Naive thymus-derived CD4-positive, alpha-beta T cell (primary cell): ENCODE measurements around the gene PRDM16. TPM values are rescaled to one million over a fixed set of nuclear protein-coding genes. Genes with fewer than 3 reads are reported as not detected.
A peak's percentile ranks its signal among the peaks of the same experiment; 100 is the strongest.

Experiments
- ATAC-seq: fragments of 150-1000 bp; cut with Tn5 transposase; 2 replicates; pipeline ENCODE4 v1.10.0; 2021; ENCODE audit warnings: mild to moderate bottlenecking, moderate library complexity
- CTCF ChIA-PET: fragments of 350-600 bp; sonication (Branson Sonifier 250); formaldehyde crosslinking; loops from one replicate; lab custom pipeline; 2021; ENCODE audit warnings: antibody characterized with exemption; lab: Charles Lee
- POLR2A ChIA-PET: fragments of 350-600 bp; sonication (Branson Sonifier 250); formaldehyde crosslinking; loops from one replicate; lab custom pipeline; 2021; ENCODE audit warnings: antibody characterized with exemption, inconsistent platforms; lab: Charles Lee
- DNase-seq, 9 donors: peaks; one replicate each; pipeline versions ENCODE4 v3.0.0 to v3.0.0-alpha.2; 2020 to 2022; ENCODE audit warnings: mixed read lengths in 1 of 9
- H3K27ac ChIP-seq: one replicate; pipeline ENCODE4 v1.7.0; 2013; ENCODE audit warnings: mild to moderate bottlenecking, low read depth, low read length, moderate library complexity
- H3K27me3 ChIP-seq, 2 donors: one replicate each; pipeline ENCODE4 v1.7.0; 2013; ENCODE audit warnings: low read length in 2 of 2, mild to moderate bottlenecking in 2 of 2, moderate library complexity in 2 of 2; ENCODE audit not compliant: control insufficient read depth in 2 of 2, insufficient read depth in 2 of 2
- H3K36me3 ChIP-seq, 3 experiments: 1 replicate in 2 of 3; 2 replicates in 1 of 3; pipeline ENCODE4 v1.7.0; 2013; ENCODE audit warnings: low read length in 3 of 3, mild to moderate bottlenecking in 3 of 3, moderate library complexity in 1 of 3; ENCODE audit not compliant: insufficient read depth in 3 of 3, control insufficient read depth in 2 of 3
- H3K4me1 ChIP-seq, 2 donors: one replicate each; pipeline ENCODE4 v1.7.0; 2013; ENCODE audit warnings: low read length in 2 of 2, mild to moderate bottlenecking in 2 of 2, moderate library complexity in 1 of 2; ENCODE audit not compliant: control insufficient read depth in 2 of 2, insufficient read depth in 2 of 2
- H3K4me3 ChIP-seq: 2 replicates; pipeline ENCODE4 v1.7.0; 2013; ENCODE audit warnings: mild to moderate bottlenecking, low read length
- H3K9me3 ChIP-seq, 3 experiments: 1 replicate in 2 of 3; 2 replicates in 1 of 3; pipeline ENCODE4 v1.7.0; 2013; ENCODE audit warnings: low read length in 3 of 3; ENCODE audit not compliant: control insufficient read depth in 2 of 3
- H3K27ac Mint-ChIP-seq, 9 donors: one replicate each; pipeline ENCODE4 v1.8.0; 2020 to 2022; ENCODE audit warnings: mixed read lengths in 9 of 9, mild to moderate bottlenecking in 8 of 9, moderate library complexity in 5 of 9, inconsistent platforms in 2 of 9
- H3K27me3 Mint-ChIP-seq, 5 donors: one replicate each; pipeline ENCODE4 v1.8.0; 2021 to 2022; ENCODE audit warnings: mixed read lengths in 5 of 5, mild to moderate bottlenecking in 1 of 5
- H3K36me3 Mint-ChIP-seq, 5 donors: one replicate each; pipeline ENCODE4 v1.8.0; 2020 to 2022; ENCODE audit warnings: mixed read lengths in 5 of 5, mild to moderate bottlenecking in 3 of 5, inconsistent platforms in 1 of 5
- H3K4me1 Mint-ChIP-seq, 7 donors: one replicate each; pipeline ENCODE4 v1.8.0; 2020 to 2022; ENCODE audit warnings: mixed read lengths in 7 of 7, mild to moderate bottlenecking in 3 of 7, inconsistent platforms in 1 of 7
- H3K4me3 Mint-ChIP-seq, 10 donors: one replicate each; pipeline ENCODE4 v1.8.0; 2020 to 2022; ENCODE audit warnings: mild to moderate bottlenecking in 10 of 10, mixed read lengths in 10 of 10, moderate library complexity in 6 of 10, inconsistent platforms in 2 of 10
- H3K9me3 Mint-ChIP-seq, 11 donors: one replicate each; pipeline ENCODE4 v1.8.0; 2020 to 2022; ENCODE audit warnings: mixed read lengths in 11 of 11, mild to moderate bottlenecking in 4 of 11, inconsistent platforms in 1 of 11, moderate library complexity in 1 of 11
- intact Hi-C, 2 donors: fragments of 100-400 bp; cut with micrococcal nuclease; formaldehyde crosslinking; loops; one replicate each; pipeline ENCODE4 v1.15.1; 2023
- polyA plus RNA-seq, 2 donors: library from polyadenylated mRNA; unstranded; fragments of 300-500 nt; fragmentation: Illumina TruSeq; gene quantifications; one replicate each; pipeline ENCODE4 v1.2.3, GENCODE V29; 2021
- total RNA-seq, 6 experiments: library from RNA in 5 of 6; stranded (reverse) in 5 of 6; gene quantifications; 1 replicate in 5 of 6; 2 replicates in 1 of 6; pipeline ENCODE4 v1.2.3 and lab custom pipeline; 2021 to 2026

Gene PRDM16
- total and polyA plus RNA-seq, 7 experiments from 2014 or later: 0.05 to 0.61 (median 0.36) TPM; not detected in 2

GRCh38 chr1:3310718-3311400 lies 241.9 kb downstream of the PRDM16 start:
- Mint-ChIP-seq H3K9me3 (peaks cover 0 to 7% (median 0%) of the 10 kb centered on the region in 11 donors), H3K27ac (no peak overlapping the region), H3K4me3 (no peak overlapping the region), H3K36me3 (no peaks in the 10 kb centered on the region), H3K4me1 (peaks cover 0 to 7% (median 5%) of the 10 kb centered on the region in 7 donors), H3K27me3 (peaks cover 4 to 49% (median 22%) of the 10 kb centered on the region in 5 donors)
- POLR2A ChIA-PET: no interaction called here
- H3K9me3 ChIP-seq: peaks cover 0 to 3% (median 0%) of the 10 kb centered on the region in 3 experiments
- H3K27me3 ChIP-seq: no peaks in the 10 kb centered on the region
- CTCF ChIA-PET: no interaction called here
- no peak overlapping the region for H3K4me3 ChIP-seq
- ATAC-seq: no peak
- no peak for DNase-seq
- H3K36me3 ChIP-seq: no peaks in the 10 kb centered on the region
- H3K27ac ChIP-seq: no peak overlapping the region
- intact Hi-C loops: no loop called here
- H3K4me1 ChIP-seq: no peaks in the 10 kb centered on the region

DNA sequence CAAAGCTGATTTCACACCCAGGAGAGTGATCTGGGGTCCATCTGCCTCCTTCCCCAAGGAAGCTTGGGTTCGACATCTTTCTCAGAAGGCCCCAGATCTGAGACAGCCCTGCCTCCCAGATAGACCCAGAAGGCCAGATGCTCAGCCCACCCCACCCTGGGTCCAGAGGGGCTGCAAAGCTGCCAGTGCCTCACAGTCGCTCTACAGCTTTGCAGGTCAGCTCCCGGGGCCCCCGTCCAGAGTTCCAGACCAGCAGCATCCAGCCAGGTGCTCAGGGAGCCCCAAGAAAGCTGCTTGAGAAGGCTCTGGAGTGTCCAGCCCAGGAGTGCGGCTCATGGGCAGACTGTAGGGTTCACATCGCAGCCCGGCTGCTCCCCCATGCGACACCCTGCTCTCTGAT lies 242.7 kb downstream of the PRDM16 start:
- Mint-ChIP-seq H3K27ac (no peak overlapping the region), H3K9me3 (peaks cover 0 to 12% (median 5%) of the 10 kb centered on the region in 11 donors), H3K4me3 (no peak overlapping the region), H3K36me3 (no peaks in the 10 kb centered on the region), H3K27me3 (peaks cover 4 to 46% (median 22%) of the 10 kb centered on the region in 5 donors), H3K4me1 (peaks cover 0 to 11% (median 10%) of the 10 kb centered on the region in 7 donors)
- DNase-seq: no peak
- Histone ChIP-seq H3K4me3 (no peak overlapping the region), H3K36me3 (no peaks in the 10 kb centered on the region), H3K9me3 (peaks cover 0 to 9% (median 5%) of the 10 kb centered on the region in 3 experiments), H3K27me3 (no peaks in the 10 kb centered on the region), H3K4me1 (no peaks in the 10 kb centered on the region), H3K27ac (no peak overlapping the region)
- ATAC-seq: no peak
- ChIA-PET POLR2A (no interaction called here), CTCF (no interaction called here)
- intact Hi-C loops: no loop called here

GRCh38 chr1:3312310-3312897 lies 243.4 kb downstream of the PRDM16 start:
- intact Hi-C loops: no loop called here
- DNase-seq (no peak), ATAC-seq (no peak)
- ChIA-PET CTCF (no interaction called here), POLR2A (no interaction called here)
- Mint-ChIP-seq H3K4me3 (no peak overlapping the region), H3K4me1 (peaks cover 0 to 15% (median 12%) of the 10 kb centered on the region in 7 donors), H3K9me3 (peaks cover 0 to 15% (median 6%) of the 10 kb centered on the region in 11 donors), H3K36me3 (no peaks in the 10 kb centered on the region), H3K27ac (no peak overlapping the region), H3K27me3 (peaks cover 4 to 40% (median 22%) of the 10 kb centered on the region in 5 donors)
- Histone ChIP-seq H3K27me3 (no peaks in the 10 kb centered on the region), H3K36me3 (no peaks in the 10 kb centered on the region), H3K9me3 (peaks cover 0 to 16% (median 10%) of the 10 kb centered on the region in 3 experiments), H3K4me1 (peaks cover 0 to 3% of the 10 kb centered on the region in 2 donors), H3K4me3 (no peak overlapping the region), H3K27ac (no peak overlapping the region)

- no peak overlapping the region for H3K27ac Mint-ChIP-seq
- intact Hi-C loops: no loop called here
- H3K4me1 Mint-ChIP-seq: peaks cover 0 to 15% (median 12%) of the 10 kb centered on the region in 7 donors
- DNase-seq: peak in 1 of 9 donors; percentile 50
- Histone ChIP-seq H3K36me3 (no peaks in the 10 kb centered on the region), H3K4me1 (peaks cover 0 to 5% of the 10 kb centered on the region in 2 donors), H3K27ac (no peak overlapping the region), H3K4me3 (no peak overlapping the region), H3K9me3 (peaks cover 0 to 18% (median 10%) of the 10 kb centered on the region in 3 experiments), H3K27me3 (no peaks in the 10 kb centered on the region)
- H3K4me3 Mint-ChIP-seq: no peak overlapping the region
- ChIA-PET POLR2A (no interaction called here), CTCF (no interaction called here)
- H3K9me3 Mint-ChIP-seq: peaks cover 0 to 15% (median 6%) of the 10 kb centered on the region in 11 donors
- H3K27me3 Mint-ChIP-seq: peaks cover 4 to 36% (median 22%) of the 10 kb centered on the region in 5 donors
- peak; percentile 37 for ATAC-seq
- no peaks in the 10 kb centered on the region for H3K36me3 Mint-ChIP-seq
Observed at GRCh38 chr1:3312898-3313575, 244.0 kb downstream of the PRDM16 start.

- CTCF ChIA-PET: no interaction called here
- Mint-ChIP-seq H3K4me3 (no peak overlapping the region), H3K4me1 (peaks cover 0 to 20% (median 17%) of the 10 kb centered on the region in 7 donors), H3K27me3 (peaks cover 4 to 36% (median 22%) of the 10 kb centered on the region in 5 donors), H3K36me3 (no peaks in the 10 kb centered on the region), H3K27ac (no peak overlapping the region), H3K9me3 (peaks cover 0 to 20% (median 7%) of the 10 kb centered on the region in 11 donors)
- peaks cover 0 to 18% (median 10%) of the 10 kb centered on the region in 3 experiments for H3K9me3 ChIP-seq
- DNase-seq: no peak
- POLR2A ChIA-PET: no interaction called here
- no peak overlapping the region for H3K4me3 ChIP-seq
- no peaks in the 10 kb centered on the region for H3K27me3 ChIP-seq
- no peaks in the 10 kb centered on the region for H3K36me3 ChIP-seq
- no peak overlapping the region for H3K27ac ChIP-seq
- intact Hi-C loops: no loop called here
- H3K4me1 ChIP-seq: peaks cover 0 to 5% of the 10 kb centered on the region in 2 donors
- ATAC-seq: no peak
Observed at GRCh38 chr1:3313576-3313950, 244.6 kb downstream of the PRDM16 start.

DNA sequence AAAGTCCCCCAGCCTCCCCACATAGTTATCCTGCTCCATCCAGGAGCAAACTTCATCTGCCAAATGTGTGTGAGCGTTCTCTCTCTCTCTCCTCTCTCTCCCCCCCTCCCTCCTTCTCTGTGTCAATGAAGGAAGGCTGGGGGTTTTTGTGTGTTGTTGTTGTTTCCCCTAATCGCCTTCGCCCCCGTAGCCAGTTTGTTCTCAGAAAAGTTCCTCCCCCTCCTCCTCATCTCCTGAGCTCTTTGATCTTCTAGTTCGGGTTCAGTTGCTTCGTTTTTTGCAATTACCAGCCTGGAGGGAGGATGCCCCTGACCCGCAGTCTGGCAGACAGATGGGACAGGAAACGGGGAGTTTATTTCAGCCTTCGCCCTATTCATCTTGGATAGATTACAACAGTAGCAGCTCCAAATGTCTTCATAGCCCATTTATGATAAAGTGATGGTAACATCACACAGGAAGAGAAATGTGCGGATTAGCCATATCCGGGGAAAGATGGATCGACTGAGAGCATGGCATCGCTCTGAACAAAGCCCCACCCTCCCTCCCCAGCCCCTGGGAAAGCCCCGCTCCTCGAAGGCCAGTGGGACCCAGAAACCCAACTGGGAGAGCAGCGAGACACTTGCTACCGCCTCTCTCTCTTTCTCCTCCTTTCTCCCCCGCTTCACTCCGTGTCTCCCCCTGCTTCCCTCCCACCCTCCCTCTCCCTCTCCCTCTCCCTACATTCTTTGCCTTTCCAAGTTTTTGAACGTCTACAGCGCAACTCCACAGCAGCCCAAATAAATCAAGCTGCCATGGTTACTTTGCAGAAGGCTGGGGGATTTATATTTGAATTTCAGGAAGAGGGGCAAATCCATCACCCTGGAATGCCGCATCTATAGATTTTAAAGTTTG lies 245.7 kb downstream of the PRDM16 start:
- Histone ChIP-seq H3K36me3 (no peaks in the 10 kb centered on the region), H3K27me3 (no peaks in the 10 kb centered on the region), H3K27ac (no peak overlapping the region), H3K9me3 (peaks cover 0 to 18% (median 10%) of the 10 kb centered on the region in 3 experiments), H3K4me3 (no peak overlapping the region), H3K4me1 (peaks cover 0 to 5% of the 10 kb centered on the region in 2 donors)
- POLR2A ChIA-PET: no interaction called here
- Mint-ChIP-seq H3K4me3 (no peak overlapping the region), H3K9me3 (peaks cover 0 to 20% (median 7%) of the 10 kb centered on the region in 11 donors), H3K4me1 (peaks cover 0 to 22% (median 19%) of the 10 kb centered on the region in 7 donors), H3K27me3 (peaks cover 4 to 30% (median 17%) of the 10 kb centered on the region in 5 donors), H3K36me3 (no peaks in the 10 kb centered on the region), H3K27ac (peak overlapping the region in 5 of 9 donors; percentile 55 to 88 (median 66))
- DNase-seq: no peak
- intact Hi-C loops: no loop called here
- no peak for ATAC-seq
- CTCF ChIA-PET: interaction anchor here (0.7 kb wide), 1 partner anchor 204 kb away, joined by 3 read pairs; no protein-coding TSS in a partner anchor
